K562 (cell line): Measurements from ENCODE around the gene MED15. TPM values are rescaled to one million over a fixed set of nuclear protein-coding genes. Genes with fewer than 3 reads are reported as not detected.

ENCODE experiments used
- ATAC-seq: fragments of 200-7000 bp; cut with Tn5 transposase; 3 replicates; pipeline ENCODE4 v1.9.1; 2020; ENCODE audit warnings: moderate library complexity
- BruUV-seq: library from RNA; stranded (reverse); fragments of 400-500 nt; replicated peaks from 2 replicates; lab custom pipeline; 2021; lab: Mats Ljungman, UMichigan
- CTCF ChIA-PET: fragments of 300-600 bp; formaldehyde crosslinking; extraction: SDS; loops from one replicate; lab custom pipeline; 2021; ENCODE audit warnings: low intra/inter-chr PET ratio; lab: Yijun Ruan, JAX
- POLR2A ChIA-PET: fragments of 300-600, 350-650 bp; sonication (Branson Sonifier 250); formaldehyde crosslinking; extraction: SDS; loops from one replicate; lab custom pipeline; 2021; ENCODE audit warnings: antibody characterized with exemption, inconsistent platforms; lab: Yijun Ruan, JAX
- DNase-seq, 4 experiments: peaks; one replicate each; pipeline versions ENCODE4 v3.0.0 to v3.0.0-alpha.2; 2011 to 2018; ENCODE audit warnings: low spot score in 3 of 4, mixed read lengths in 3 of 4; ENCODE audit errors: extremely low read depth in 1 of 4
- FAIRE-seq: peaks from 2 replicates; lab custom pipeline; 2011; peaks lifted over from hg19 to GRCh38; lab: Jason Lieb, UNC
- H2AFZ ChIP-seq: 2 replicates; pipeline ENCODE4 v1.6.0; 2011; ENCODE audit warnings: low read depth, low read length, control low read depth, inconsistent platforms
- H3K27ac ChIP-seq: fragments of 200-600 bp; 3 replicates; pipeline ENCODE4 v1.8.0; 2011; ENCODE audit warnings: low read depth, mild to moderate bottlenecking, control low read depth, inconsistent platforms, low read length, moderate library complexity, mixed read lengths; ENCODE audit errors: extremely low read depth
- H3K27me3 ChIP-seq, 2 experiments: fragments of 300-600 bp in 1 of 2; 2 replicates in 1 of 2; 3 replicates in 1 of 2; pipeline versions ENCODE4 v1.6.0 to v1.8.0; 2011; ENCODE audit warnings: inconsistent platforms in 2 of 2, low read length in 2 of 2, mild to moderate bottlenecking in 1 of 2, mixed read lengths in 1 of 2, moderate library complexity in 1 of 2; ENCODE audit not compliant: control insufficient read depth in 2 of 2, insufficient read depth in 2 of 2
- H3K36me3 ChIP-seq: fragments of 300-600 bp; 3 replicates; pipeline ENCODE4 v1.8.0; 2011; ENCODE audit warnings: mild to moderate bottlenecking, low read length, inconsistent platforms; ENCODE audit not compliant: control insufficient read depth, insufficient read depth
- H3K4me1 ChIP-seq, 2 experiments: fragments of 200-600 bp in 1 of 2; replicated peaks in 1 of 2; 2 replicates in 1 of 2; 3 replicates in 1 of 2; pipeline versions ENCODE4 v1.5.1 to v1.8.0; 2011; ENCODE audit warnings: inconsistent platforms in 2 of 2, low read length in 2 of 2, mild to moderate bottlenecking in 1 of 2, mixed read lengths in 1 of 2, moderate library complexity in 1 of 2; ENCODE audit not compliant: control insufficient read depth in 2 of 2, insufficient read depth in 2 of 2
- H3K4me2 ChIP-seq: 2 replicates; pipeline ENCODE4 v1.6.1; 2011; ENCODE audit warnings: low read length, control low read depth, inconsistent platforms, mixed read lengths; ENCODE audit not compliant: insufficient read depth
- H3K4me3 ChIP-seq: fragments of 200-600 bp; sonication (generic), shearing (Covaris generic); 2 replicates; pipeline ENCODE4 v1.5.1; 2016; ENCODE audit warnings: control low read depth, inconsistent platforms
- H3K79me2 ChIP-seq: fragments of 200-600 bp; 3 replicates; pipeline ENCODE4 v1.8.0; 2011; ENCODE audit warnings: low read length, inconsistent platforms; ENCODE audit not compliant: control insufficient read depth, insufficient read depth
- H3K9ac ChIP-seq, 2 experiments: 2 replicates each; pipeline versions ENCODE4 v1.6.0 to v1.6.1; 2011; ENCODE audit warnings: low read depth in 2 of 2, low read length in 2 of 2, control low read depth in 1 of 2, inconsistent platforms in 1 of 2, mild to moderate bottlenecking in 1 of 2, mixed read lengths in 1 of 2; ENCODE audit not compliant: insufficient read depth in 1 of 2
- H3K9me1 ChIP-seq: one replicate; pipeline ENCODE4 v1.6.0; 2011; ENCODE audit warnings: inconsistent platforms, mild to moderate bottlenecking, low read length, moderate library complexity; ENCODE audit not compliant: control insufficient read depth, insufficient read depth
- H3K9me3 ChIP-seq: replicated peaks from 2 replicates; pipeline ENCODE4 v1.5.1; 2011; ENCODE audit warnings: low read depth, low read length, inconsistent platforms; ENCODE audit not compliant: control insufficient read depth, insufficient read depth
- H4K20me1 ChIP-seq: replicated peaks from 2 replicates; pipeline ENCODE4 v1.6.1; 2011; ENCODE audit warnings: low read length, inconsistent platforms, mixed read lengths; ENCODE audit not compliant: control insufficient read depth, insufficient read depth
- CEBPG ChIP-seq, 3 experiments: fragments of 200-800 bp in 1 of 3; sonication (Bioruptor generic) in 1 of 3; sonication (generic) in 1 of 3; formaldehyde crosslinking in 1 of 3; IDR thresholded peaks in 2 of 3; conservative IDR thresholded peaks in 1 of 3; 2 replicates each; pipeline versions ENCODE4 v1.6.1 to v1.8.0; 2016 to 2022; ENCODE audit warnings: missing compliant biosample characterization in 2 of 3, missing genetic modification characterization in 2 of 3, mild to moderate bottlenecking in 1 of 3, missing genetic modification reagents in 1 of 3
- CHCHD3 ChIP-seq: fragments of 250-450 bp; sonication (Bioruptor Pico); IDR thresholded peaks from 2 replicates; pipeline ENCODE4 v2.1.2; 2022; ENCODE audit warnings: mild to moderate bottlenecking
- EP400 ChIP-seq: fragments of 450-650 bp; IDR thresholded peaks from 2 replicates; pipeline ENCODE4 v1.6.1; 2017; ENCODE audit warnings: antibody characterized with exemption, mild to moderate bottlenecking, moderate library complexity
- EWSR1 ChIP-seq: fragments of 450-650 bp; IDR thresholded peaks from 2 replicates; pipeline ENCODE4 v1.6.1; 2018; ENCODE audit warnings: borderline replicate concordance, mild to moderate bottlenecking, low read depth, moderate library complexity; ENCODE audit not compliant: partially characterized antibody
- HDAC8 ChIP-seq: fragments of 450-650 bp; IDR thresholded peaks from 2 replicates; pipeline ENCODE4 v1.6.1; 2016; ENCODE audit warnings: mild to moderate bottlenecking, missing genetic modification characterization, moderate library complexity, missing compliant biosample characterization
- MYC ChIP-seq, 2 experiments: fragments of 250-450 bp in 1 of 2; sonication (Bioruptor Pico) in 1 of 2; IDR thresholded peaks; 2 replicates each; pipeline versions ENCODE4 v1.5.1 to v1.6.1; 2012 to 2021; ENCODE audit warnings: low read depth in 2 of 2, borderline replicate concordance in 1 of 2, improper control_type of control experiment in 1 of 2, low read length in 1 of 2, mild to moderate bottlenecking in 1 of 2, moderate library complexity in 1 of 2
- NR4A1 ChIP-seq, 2 experiments: fragments of 250-450 bp in 1 of 2; fragments of 450-650 bp in 1 of 2; sonication (Bioruptor Pico) in 1 of 2; IDR thresholded peaks; 2 replicates each; pipeline versions ENCODE4 v1.4.0 to v1.6.1; 2016 to 2020; ENCODE audit warnings: mild to moderate bottlenecking in 2 of 2, missing compliant biosample characterization in 1 of 2, missing genetic modification characterization in 1 of 2, moderate library complexity in 1 of 2
- OTX1 ChIP-seq: fragments of 450-650 bp; formaldehyde crosslinking; IDR thresholded peaks from 2 replicates; pipeline ENCODE4 v1.4.0; 2022; ENCODE audit warnings: mild to moderate bottlenecking
- POLR2B ChIP-seq: fragments of 450-650 bp; IDR thresholded peaks from 2 replicates; pipeline ENCODE4 v1.6.1; 2018; ENCODE audit warnings: low read depth; ENCODE audit not compliant: partially characterized antibody
- RBM25 ChIP-seq: fragments of 200-400 bp; formaldehyde crosslinking; IDR thresholded peaks from 2 replicates; pipeline ENCODE4 v1.6.1; 2018; ENCODE audit warnings: low read length, low read depth, moderate library complexity; ENCODE audit not compliant: severe bottlenecking
- SMARCA5 ChIP-seq: fragments of 450-650 bp; IDR thresholded peaks from 2 replicates; pipeline ENCODE4 v1.6.1; 2016
- SP2 ChIP-seq: IDR thresholded peaks from 2 replicates; pipeline ENCODE4 v1.6.1; 2011; ENCODE audit warnings: mild to moderate bottlenecking, low read depth, low read length, moderate library complexity; ENCODE audit not compliant: poor library complexity, severe bottlenecking; ENCODE audit errors: extremely low read depth
- TSC22D4 ChIP-seq: fragments of 450-650 bp; IDR thresholded peaks from 2 replicates; pipeline ENCODE4 v1.6.1; 2016; ENCODE audit warnings: missing genetic modification characterization, missing biosample characterization, control low read depth
- ZNF134 ChIP-seq: fragments of 250-450 bp; sonication (Bioruptor Pico); conservative IDR thresholded peaks from 2 replicates; pipeline ENCODE4 v1.4.0; 2020
- ZNF217 ChIP-seq: sonication (generic); formaldehyde crosslinking; IDR thresholded peaks from 2 replicates; pipeline ENCODE4 v1.8.0; 2022; ENCODE audit warnings: mild to moderate bottlenecking, missing genetic modification reagents
- ZNF274 ChIP-seq: IDR thresholded peaks from 2 replicates; pipeline ENCODE4 v1.6.1; 2011; ENCODE audit warnings: low read depth, mild to moderate bottlenecking, low read length, moderate library complexity, borderline replicate concordance
- ZNF644 ChIP-seq: fragments of 200-800 bp; sonication (Bioruptor generic); IDR thresholded peaks from 2 replicates; pipeline ENCODE4 v1.6.1; 2016; ENCODE audit warnings: low read depth, missing genetic modification characterization, missing compliant biosample characterization
- WGBS: fragments of 100-300 bp; shearing (Covaris generic); methylation state at CpG from one replicate; pipeline ENCODE4 v1.1.6; 2016; ENCODE audit warnings: low coverage, mixed read lengths; ENCODE audit not compliant: insufficient coverage; ENCODE audit errors: missing lambda C conversion rate; 5-methylcytosine and 5-hydroxymethylcytosine counted together
- in situ Hi-C: fragments of 300-500 bp; cut with MboI; formaldehyde crosslinking; loops from 4 replicates; pipeline ENCODE4 v1.15.0; 2018; ENCODE audit warnings: inconsistent platforms, mixed read lengths
- intact Hi-C: fragments of 100-400 bp; cut with micrococcal nuclease; formaldehyde crosslinking; loops from 2 replicates; pipeline ENCODE4 v1.14.2; 2022
- polyA plus RNA-seq, 8 experiments: library from polyadenylated mRNA; depleted of rRNA in 4 of 8; stranded (reverse) in 5 of 8; unstranded in 3 of 8; fragments of >200 nt; fragmentation: Nextera tagmentation in 2 of 8; fragmentation: Illumina TruSeq in 1 of 8; extraction: Ambion mirVana in 2 of 8; extraction: Trizol in 1 of 8; gene quantifications; 2 replicates each; pipeline versions ENCODE4 v1.2.1 to v1.2.3, GENCODE V29; 2011 to 2014; ENCODE audit warnings: inconsistent platforms in 1 of 8, missing spikeins in 1 of 8
- total RNA-seq, 7 experiments: library from RNA; depleted of rRNA in 6 of 7; stranded (reverse); fragments of >200 nt in 6 of 7; fragmentation: Illumina TruSeq in 2 of 7; extraction: Trizol in 2 of 7; gene quantifications; 2 replicates each; pipeline versions ENCODE4 v1.2.1 to v1.2.3, GENCODE V29; 2011 to 2021; ENCODE audit warnings: low replicate concordance in 1 of 7
- TF ChIP-seq, protein P1 (sequence below): fragments of 250-450 bp; sonication (Bioruptor Pico); IDR thresholded peaks from 2 replicates; pipeline ENCODE4 v1.9.0; 2021; ENCODE audit warnings: mild to moderate bottlenecking, inconsistent platforms

Gene MED15
- total and polyA plus RNA-seq, 9 of the 15 experiments (the other 6 are each of a cell fraction or from before 2014, with no cell fraction given) = 4.0 to 271 (median 60.1) TPM

DNA sequence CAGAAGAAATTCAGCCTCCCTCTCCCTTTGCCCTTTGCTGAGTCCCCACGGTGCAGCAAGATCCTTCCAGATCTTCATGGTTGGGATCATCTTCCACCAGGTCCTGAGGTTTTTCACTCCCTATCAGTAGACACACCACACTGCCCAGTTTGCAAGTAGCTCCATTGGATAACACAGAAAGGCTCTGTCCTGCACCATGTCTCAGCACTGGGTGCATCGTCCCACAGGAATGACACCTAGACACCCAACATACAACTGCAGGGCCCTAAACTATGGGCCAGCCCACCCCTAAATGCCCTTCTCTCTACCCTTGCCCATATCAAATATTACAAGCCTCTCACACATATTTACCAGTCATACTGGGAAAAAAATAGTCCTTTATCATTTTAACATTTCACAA lies 21.2 kb upstream of the MED15 start:
- in situ Hi-C loops (no loop called here), intact Hi-C loops (no loop called here)
- Histone ChIP-seq H3K36me3 (peaks cover 12% of the 10 kb centered on the region), H3K4me1 (peaks cover 0 to 8% of the 10 kb centered on the region in 2 experiments; a peak in 4 of 5 replicates), H3K27me3 (no peaks in the 10 kb centered on the region), H4K20me1 (peaks cover 31% of the 10 kb centered on the region), H3K9ac (no peak overlapping the region), H3K27ac (no peak overlapping the region), H3K9me1 (peaks cover 13% of the 10 kb centered on the region), H3K9me3 (no peaks in the 10 kb centered on the region), H3K4me2 (no peak overlapping the region), H3K4me3 (no peak overlapping the region), H3K79me2 (no peaks in the 10 kb centered on the region), H2AFZ (no peak overlapping the region)
- ChIA-PET POLR2A (interaction anchor here (0.7 to 9.2 kb wide), 6 partner anchors 7 to 87 kb away, joined by 3 to 74 read pairs (median 11); partner anchors contain the start of genes KLHL22 and MED15), CTCF (no interaction called here)
- BruUV-seq = no TSS peak
- no peak for FAIRE-seq
- 49% methylated on average over 2 of the region's 2 CpGs for WGBS
- peak in 2 of 4 experiments; percentile 53 to 55 for DNase-seq
- ATAC-seq = no peak
- no peak for TF ChIP-seq RBM25
- TF ChIP-seq NR4A1 (CRISPR knock-in tag; IDR thresholded peaks at IDR 0.05) = 0 out of 2 replicates have a peak, but pooled peaks have one; percentile 85
- no peak for TF ChIP-seq NR4A1 (tag; IDR thresholded peaks at IDR 0.05)
- TF ChIP-seq TSC22D4 = no peak
- TF ChIP-seq EWSR1 = no peak
- no peak for TF ChIP-seq CEBPG (CRISPR knock-in tag; IDR thresholded peaks at IDR 0.05)
- no peak for TF ChIP-seq CEBPG (tag; conservative IDR thresholded peaks at IDR 0.05 in 1 of 2, IDR thresholded peaks at IDR 0.05 in 1 of 2)
- TF ChIP-seq ZNF274 = no peak
- TF ChIP-seq HDAC8 (tag) = no peak
- peak; percentile 4 for TF ChIP-seq SP2
- TF ChIP-seq ZNF134 = no peak
- TF ChIP-seq POLR2B = no peak
- no peak for TF ChIP-seq ZNF644
- 0 out of 2 replicates have a peak, but pooled peaks have one; percentile 52 for TF ChIP-seq CHCHD3 (CRISPR knock-in tag)
- no peak for TF ChIP-seq ZNF217 (CRISPR knock-in tag)
- TF ChIP-seq SMARCA5 = no peak
- no peak for TF ChIP-seq EP400
- TF ChIP-seq MYC (IDR thresholded peaks at IDR 0.05; ENCODE audit: low read depth, low read length) = no peak
- TF ChIP-seq MYC (CRISPR knock-in tag; IDR thresholded peaks at IDR 0.05; ENCODE audit: borderline replicate concordance, low read depth) = 0 out of 2 replicates have a peak, but pooled peaks have one; percentile 30
- peak; percentile 80; the same call in 1 of the 2 replicates for TF ChIP-seq OTX1
- TF ChIP-seq, protein P1, sequence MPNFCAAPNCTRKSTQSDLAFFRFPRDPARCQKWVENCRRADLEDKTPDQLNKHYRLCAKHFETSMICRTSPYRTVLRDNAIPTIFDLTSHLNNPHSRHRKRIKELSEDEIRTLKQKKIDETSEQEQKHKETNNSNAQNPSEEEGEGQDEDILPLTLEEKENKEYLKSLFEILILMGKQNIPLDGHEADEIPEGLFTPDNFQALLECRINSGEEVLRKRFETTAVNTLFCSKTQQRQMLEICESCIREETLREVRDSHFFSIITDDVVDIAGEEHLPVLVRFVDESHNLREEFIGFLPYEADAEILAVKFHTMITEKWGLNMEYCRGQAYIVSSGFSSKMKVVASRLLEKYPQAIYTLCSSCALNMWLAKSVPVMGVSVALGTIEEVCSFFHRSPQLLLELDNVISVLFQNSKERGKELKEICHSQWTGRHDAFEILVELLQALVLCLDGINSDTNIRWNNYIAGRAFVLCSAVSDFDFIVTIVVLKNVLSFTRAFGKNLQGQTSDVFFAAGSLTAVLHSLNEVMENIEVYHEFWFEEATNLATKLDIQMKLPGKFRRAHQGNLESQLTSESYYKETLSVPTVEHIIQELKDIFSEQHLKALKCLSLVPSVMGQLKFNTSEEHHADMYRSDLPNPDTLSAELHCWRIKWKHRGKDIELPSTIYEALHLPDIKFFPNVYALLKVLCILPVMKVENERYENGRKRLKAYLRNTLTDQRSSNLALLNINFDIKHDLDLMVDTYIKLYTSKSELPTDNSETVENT (CRISPR knock-in tag) = 0 out of 2 replicates have a peak, but pooled peaks have one; percentile 17
